Naive thymus-derived CD4-positive, alpha-beta T cell (primary cell): ENCODE data around the gene FBRS. TPM values are rescaled to one million over a fixed set of nuclear protein-coding genes. Genes with fewer than 3 reads are reported as not detected.
"Not testable (repeated sequence)": the region's sequence is repeated elsewhere in the genome, so short reads cannot be mapped to it uniquely, and the experiment has no call there.

Experiments used
- ATAC-seq: fragments of 150-1000 bp; cut with Tn5 transposase; 2 replicates; pipeline ENCODE4 v1.10.0; 2021; ENCODE audit warnings: mild to moderate bottlenecking, moderate library complexity
- CTCF ChIA-PET: fragments of 350-600 bp; sonication (Branson Sonifier 250); formaldehyde crosslinking; loops from one replicate; lab custom pipeline; 2021; ENCODE audit warnings: antibody characterized with exemption; lab: Charles Lee
- POLR2A ChIA-PET: fragments of 350-600 bp; sonication (Branson Sonifier 250); formaldehyde crosslinking; loops from one replicate; lab custom pipeline; 2021; ENCODE audit warnings: antibody characterized with exemption, inconsistent platforms; lab: Charles Lee
- DNase-seq, 9 donors: peaks; one replicate each; pipeline versions ENCODE4 v3.0.0 to v3.0.0-alpha.2; 2020 to 2022; ENCODE audit warnings: mixed read lengths in 1 of 9
- H3K27ac ChIP-seq: one replicate; pipeline ENCODE4 v1.7.0; 2013; ENCODE audit warnings: mild to moderate bottlenecking, low read depth, low read length, moderate library complexity
- H3K27me3 ChIP-seq, 2 donors: one replicate each; pipeline ENCODE4 v1.7.0; 2013; ENCODE audit warnings: low read length in 2 of 2, mild to moderate bottlenecking in 2 of 2, moderate library complexity in 2 of 2; ENCODE audit not compliant: control insufficient read depth in 2 of 2, insufficient read depth in 2 of 2
- H3K36me3 ChIP-seq, 3 experiments: 1 replicate in 2 of 3; 2 replicates in 1 of 3; pipeline ENCODE4 v1.7.0; 2013; ENCODE audit warnings: low read length in 3 of 3, mild to moderate bottlenecking in 3 of 3, moderate library complexity in 1 of 3; ENCODE audit not compliant: insufficient read depth in 3 of 3, control insufficient read depth in 2 of 3
- H3K4me1 ChIP-seq, 2 donors: one replicate each; pipeline ENCODE4 v1.7.0; 2013; ENCODE audit warnings: low read length in 2 of 2, mild to moderate bottlenecking in 2 of 2, moderate library complexity in 1 of 2; ENCODE audit not compliant: control insufficient read depth in 2 of 2, insufficient read depth in 2 of 2
- H3K4me3 ChIP-seq: 2 replicates; pipeline ENCODE4 v1.7.0; 2013; ENCODE audit warnings: mild to moderate bottlenecking, low read length
- H3K9me3 ChIP-seq, 3 experiments: 1 replicate in 2 of 3; 2 replicates in 1 of 3; pipeline ENCODE4 v1.7.0; 2013; ENCODE audit warnings: low read length in 3 of 3; ENCODE audit not compliant: control insufficient read depth in 2 of 3
- H3K27ac Mint-ChIP-seq, 9 donors: one replicate each; pipeline ENCODE4 v1.8.0; 2020 to 2022; ENCODE audit warnings: mixed read lengths in 9 of 9, mild to moderate bottlenecking in 8 of 9, moderate library complexity in 5 of 9, inconsistent platforms in 2 of 9
- H3K27me3 Mint-ChIP-seq, 5 donors: one replicate each; pipeline ENCODE4 v1.8.0; 2021 to 2022; ENCODE audit warnings: mixed read lengths in 5 of 5, mild to moderate bottlenecking in 1 of 5
- H3K36me3 Mint-ChIP-seq, 5 donors: one replicate each; pipeline ENCODE4 v1.8.0; 2020 to 2022; ENCODE audit warnings: mixed read lengths in 5 of 5, mild to moderate bottlenecking in 3 of 5, inconsistent platforms in 1 of 5
- H3K4me1 Mint-ChIP-seq, 7 donors: one replicate each; pipeline ENCODE4 v1.8.0; 2020 to 2022; ENCODE audit warnings: mixed read lengths in 7 of 7, mild to moderate bottlenecking in 3 of 7, inconsistent platforms in 1 of 7
- H3K4me3 Mint-ChIP-seq, 10 donors: one replicate each; pipeline ENCODE4 v1.8.0; 2020 to 2022; ENCODE audit warnings: mild to moderate bottlenecking in 10 of 10, mixed read lengths in 10 of 10, moderate library complexity in 6 of 10, inconsistent platforms in 2 of 10
- H3K9me3 Mint-ChIP-seq, 11 donors: one replicate each; pipeline ENCODE4 v1.8.0; 2020 to 2022; ENCODE audit warnings: mixed read lengths in 11 of 11, mild to moderate bottlenecking in 4 of 11, inconsistent platforms in 1 of 11, moderate library complexity in 1 of 11
- intact Hi-C, 2 donors: fragments of 100-400 bp; cut with micrococcal nuclease; formaldehyde crosslinking; loops; one replicate each; pipeline ENCODE4 v1.15.1; 2023
- polyA plus RNA-seq, 2 donors: library from polyadenylated mRNA; unstranded; fragments of 300-500 nt; fragmentation: Illumina TruSeq; gene quantifications; one replicate each; pipeline ENCODE4 v1.2.3, GENCODE V29; 2021
- total RNA-seq, 6 experiments: library from RNA in 5 of 6; stranded (reverse) in 5 of 6; gene quantifications; 1 replicate in 5 of 6; 2 replicates in 1 of 6; pipeline ENCODE4 v1.2.3 and lab custom pipeline; 2021 to 2026

Gene FBRS
- total and polyA plus RNA-seq, 7 experiments from 2014 or later: 2.6 to 174 (median 158) TPM

- Histone ChIP-seq H3K36me3 (no peaks in the 10 kb centered on the region), H3K27ac (no peak overlapping the region), H3K4me1 (no peaks in the 10 kb centered on the region), H3K27me3 (no peaks in the 10 kb centered on the region), H3K4me3 (no peak overlapping the region), H3K9me3 (no peaks in the 10 kb centered on the region)
- H3K4me3 Mint-ChIP-seq: no peak overlapping the region
- H3K36me3 Mint-ChIP-seq: no peaks in the 10 kb centered on the region
- H3K27ac Mint-ChIP-seq: no peak overlapping the region
- peaks cover 4 to 16% (median 6%) of the 10 kb centered on the region in 7 donors for H3K4me1 Mint-ChIP-seq
- ATAC-seq: no peak
- H3K27me3 Mint-ChIP-seq: peaks cover 0 to 15% (median 0%) of the 10 kb centered on the region in 5 donors
- no peaks in the 10 kb centered on the region for H3K9me3 Mint-ChIP-seq
- CTCF ChIA-PET: interaction anchor here (0.5 to 1.3 kb wide), 2 partner anchors 67 to 196 kb away, joined by 3 read pairs; partner anchors contain the start of gene DCTPP1
- intact Hi-C loops: no loop called here
- POLR2A ChIA-PET: interaction anchor here (0.7 to 1.1 kb wide), 2 partner anchors 16 to 189 kb away, joined by 3 to 5 read pairs; partner anchors contain the start of gene ZNF689
- DNase-seq: no peak
Observed at GRCh38 chr16:30626236-30626635, 32.0 kb upstream of the FBRS start.

DNA sequence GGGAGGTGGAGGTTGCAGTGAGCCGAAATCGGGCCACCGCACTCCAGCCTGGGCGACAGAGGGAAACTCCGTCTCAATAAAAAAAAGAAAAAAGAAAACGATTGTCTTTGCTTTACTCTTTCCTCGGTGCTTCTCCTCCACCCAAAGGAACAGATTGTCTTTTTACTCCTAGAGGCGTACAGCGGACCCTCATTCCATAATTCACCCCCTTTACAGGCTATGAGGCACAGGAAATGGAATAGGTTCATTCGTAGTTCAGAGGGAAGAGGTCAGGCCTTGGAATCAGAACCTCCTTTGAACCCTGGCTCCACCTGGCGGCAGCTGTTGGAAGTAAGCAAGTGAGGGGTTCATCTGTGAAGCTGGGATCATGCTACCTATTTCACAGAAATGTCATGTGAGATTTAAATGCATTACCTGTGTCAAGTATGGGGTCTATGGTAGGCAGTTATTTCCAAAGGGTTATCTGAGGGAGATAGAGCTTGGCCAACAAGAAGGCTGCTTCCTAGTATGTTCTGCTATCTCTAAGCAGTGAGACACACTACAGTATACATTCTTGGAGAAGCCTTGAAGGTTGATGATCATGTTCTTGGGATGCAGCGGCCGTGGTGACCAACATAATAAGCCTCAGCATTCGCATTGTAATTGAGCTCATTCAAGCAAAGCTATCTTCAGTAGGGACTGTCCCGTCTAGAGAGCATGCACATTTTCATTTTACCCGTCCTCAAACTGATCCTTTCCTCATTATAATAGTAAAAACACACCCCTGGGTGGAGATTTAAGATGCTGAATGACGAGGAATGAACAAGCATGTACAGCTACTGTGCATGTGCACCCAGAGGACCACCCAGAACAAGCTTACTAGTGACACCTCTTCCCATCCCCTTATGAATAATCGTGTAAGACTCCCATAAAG lies 29.3 kb upstream of the FBRS start:
- H3K27ac Mint-ChIP-seq: peak overlapping the region in 8 of 9 donors; percentile 58 to 89 (median 80)
- ChIA-PET POLR2A (interaction anchor here (0.6 to 1.5 kb wide), 12 partner anchors 15 to 574 kb away, joined by 3 to 6 read pairs (median 4); partner anchors contain the start of genes DCTPP1, FBRS, ZNF688 and ZNF689), CTCF (interaction anchor here (0.6 to 2.9 kb wide), 23 partner anchors 8 to 517 kb away, joined by 3 to 14 read pairs (median 4); partner anchors contain the start of genes DCTPP1, FBRS, PRR14 and ZNF688)
- peaks cover 0 to under 1% (median 0%) of the 10 kb centered on the region in 5 donors for H3K27me3 Mint-ChIP-seq
- no peaks in the 10 kb centered on the region for H3K36me3 Mint-ChIP-seq
- peaks cover 4 to 12% (median 8%) of the 10 kb centered on the region in 7 donors for H3K4me1 Mint-ChIP-seq
- intact Hi-C loops: loop anchor here (1.0 to 2.0 kb wide), 9 partner anchors 19 to 586 kb away; partner anchors contain the start of genes DCTPP1 (in 1 of the 2), FBRS (in 1 of the 2), SEPHS2 (in 1 of the 2) and ZNF689 (in 1 of the 2)
- peak; percentile 97 for ATAC-seq
- H3K9me3 ChIP-seq: no peaks in the 10 kb centered on the region
- H3K36me3 ChIP-seq: no peaks in the 10 kb centered on the region
- H3K4me1 ChIP-seq: peaks cover 0 to 3% of the 10 kb centered on the region in 2 donors
- H3K27me3 ChIP-seq: no peaks in the 10 kb centered on the region
- peak overlapping the region; percentile 51 for H3K4me3 ChIP-seq
- H3K4me3 Mint-ChIP-seq: peak overlapping the region; percentile 58 to 85 (median 72)
- no peaks in the 10 kb centered on the region for H3K9me3 Mint-ChIP-seq
- peak overlapping the region; percentile 60 for H3K27ac ChIP-seq
- DNase-seq: peak; percentile 64 to 89 (median 80)

DNA sequence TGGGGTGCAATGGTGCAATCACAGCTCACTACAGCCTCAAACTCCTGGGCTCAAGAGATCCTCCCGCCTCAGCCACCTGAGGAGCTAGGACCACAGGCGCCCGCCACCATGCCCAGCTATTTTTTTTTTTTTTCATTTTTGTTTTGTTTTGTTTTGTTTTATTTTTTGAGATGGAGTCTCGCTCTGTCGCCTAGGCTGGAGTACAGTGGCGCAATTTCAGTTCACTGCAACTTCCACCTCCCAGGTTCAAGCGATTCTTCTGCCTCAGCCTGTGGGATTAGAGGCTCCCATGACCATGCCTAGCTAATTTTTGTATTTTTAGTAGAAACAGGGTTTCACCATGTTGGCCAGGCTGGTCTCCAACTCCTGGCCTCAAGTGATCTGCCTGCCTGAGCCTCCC lies 25.8 kb upstream of the FBRS start:
- intact Hi-C loops: loop anchor here in 1 of 2 donors (5.0 kb wide), 1 partner anchor 185 kb away; the partner anchor contains the start of gene SEPHS2
- H3K4me3 Mint-ChIP-seq, H3K9me3 Mint-ChIP-seq: not testable (repeated sequence)

GRCh38 chr16:30633526-30633925 lies 24.7 kb upstream of the FBRS start:
- H3K27me3 ChIP-seq: no peaks in the 10 kb centered on the region
- H3K27ac Mint-ChIP-seq: peak overlapping the region; percentile 92 to 99 (median 98)
- no peaks in the 10 kb centered on the region for H3K36me3 Mint-ChIP-seq
- peak overlapping the region; percentile 86 to 99 (median 92) for H3K4me3 Mint-ChIP-seq
- H3K27me3 Mint-ChIP-seq: no peaks in the 10 kb centered on the region
- no peaks in the 10 kb centered on the region for H3K36me3 ChIP-seq
- H3K27ac ChIP-seq: peak overlapping the region; percentile 94
- H3K9me3 ChIP-seq: no peaks in the 10 kb centered on the region
- H3K4me1 Mint-ChIP-seq: peaks cover 10 to 25% (median 20%) of the 10 kb centered on the region in 7 donors
- ATAC-seq (no peak), DNase-seq (no peak)
- ChIA-PET POLR2A (interaction anchor here (0.5 to 1.8 kb wide), 15 partner anchors 14 to 568 kb away, joined by 3 to 10 read pairs (median 3); partner anchors contain the start of genes CORO1A, PRR14, ZNF689 and ZNF764), CTCF (interaction anchor here (0.6 kb wide), 1 partner anchor 156 kb away, joined by 4 read pairs; no protein-coding TSS in a partner anchor)
- intact Hi-C loops: loop anchor here in 1 of 2 donors (5.0 kb wide), 1 partner anchor 186 kb away; the partner anchor contains the start of gene SEPHS2
- peak overlapping the region; percentile 68 for H3K4me3 ChIP-seq
- peaks cover 4 to 7% of the 10 kb centered on the region in 2 donors for H3K4me1 ChIP-seq
- no peaks in the 10 kb centered on the region for H3K9me3 Mint-ChIP-seq

More for the DNA sequence above, 25.8 kb upstream of the FBRS start:
- H3K27me3 ChIP-seq, ATAC-seq, H3K4me1 ChIP-seq, H3K27ac Mint-ChIP-seq, H3K36me3 ChIP-seq, H3K27me3 Mint-ChIP-seq, H3K9me3 ChIP-seq, DNase-seq, H3K36me3 Mint-ChIP-seq, H3K27ac ChIP-seq, H3K4me3 ChIP-seq: not testable (repeated sequence)
- POLR2A ChIA-PET: interaction anchor here (0.6 to 1.3 kb wide), 8 partner anchors 18 to 202 kb away, joined by 3 to 6 read pairs (median 3); partner anchors contain the start of genes DCTPP1 and PRR14
- H3K4me1 Mint-ChIP-seq: peaks cover 10 to 28% (median 22%) of the 10 kb centered on the region in 7 donors
- CTCF ChIA-PET: interaction anchor here (0.6 kb wide), 2 partner anchors 102 to 173 kb away, joined by 3 to 5 read pairs; no protein-coding TSS in a partner anchor

DNA sequence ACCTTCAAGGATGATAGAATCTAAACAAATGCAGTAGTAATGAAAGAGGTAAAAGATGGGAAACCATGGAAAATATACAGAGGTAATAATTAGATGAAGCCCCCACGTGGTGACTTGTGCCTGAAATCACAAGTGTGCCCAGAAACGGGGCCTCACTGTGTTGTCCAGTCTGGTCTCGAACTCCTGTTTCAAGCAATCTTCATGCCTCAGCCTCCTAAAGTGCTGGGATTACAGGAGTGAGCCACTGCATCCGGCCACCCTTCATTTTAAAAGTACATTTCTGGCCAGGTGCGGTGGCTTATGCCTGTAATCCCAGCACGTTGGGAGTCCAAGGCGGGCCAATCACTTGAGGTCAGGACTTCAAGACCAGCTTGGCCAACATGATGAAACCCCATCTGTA lies 21.6 kb upstream of the FBRS start:
- no peaks in the 10 kb centered on the region for H3K9me3 Mint-ChIP-seq
- intact Hi-C loops: no loop called here

GRCh38 chr16:30637139-30637538 lies 21.1 kb upstream of the FBRS start:
- H3K9me3 Mint-ChIP-seq, H3K36me3 ChIP-seq, H3K27me3 ChIP-seq, H3K4me3 ChIP-seq, ATAC-seq, intact Hi-C loops, H3K27me3 Mint-ChIP-seq, H3K27ac Mint-ChIP-seq, H3K36me3 Mint-ChIP-seq, H3K27ac ChIP-seq, H3K9me3 ChIP-seq, DNase-seq, H3K4me3 Mint-ChIP-seq, H3K4me1 ChIP-seq: not testable (repeated sequence)
- POLR2A ChIA-PET: interaction anchor here (0.6 to 0.8 kb wide), 2 partner anchors 229 to 268 kb away, joined by 3 read pairs; no protein-coding TSS in a partner anchor
- CTCF ChIA-PET: interaction anchor here (0.6 to 1.3 kb wide), 3 partner anchors 8 to 595 kb away, joined by 3 to 6 read pairs (median 3); no protein-coding TSS in a partner anchor
- peaks cover 6 to 18% (median 16%) of the 10 kb centered on the region in 7 donors for H3K4me1 Mint-ChIP-seq

More for the DNA sequence above, 21.6 kb upstream of the FBRS start:
- POLR2A ChIA-PET: interaction anchor here (0.6 to 2.0 kb wide), 4 partner anchors 13 to 267 kb away, joined by 3 to 6 read pairs (median 4); no protein-coding TSS in a partner anchor
- Histone ChIP-seq H3K27ac (no peak overlapping the region), H3K36me3 (no peaks in the 10 kb centered on the region), H3K9me3 (no peaks in the 10 kb centered on the region), H3K4me3 (no peak overlapping the region), H3K4me1 (peaks cover 4 to 7% of the 10 kb centered on the region in 2 donors), H3K27me3 (no peaks in the 10 kb centered on the region)
- Mint-ChIP-seq H3K4me3 (no peak overlapping the region), H3K27ac (peak overlapping the region in 1 of 9 donors; percentile 2), H3K4me1 (peaks cover 6 to 18% (median 16%) of the 10 kb centered on the region in 7 donors), H3K36me3 (no peaks in the 10 kb centered on the region), H3K27me3 (no peaks in the 10 kb centered on the region)
- DNase-seq (no peak), ATAC-seq (no peak)
- CTCF ChIA-PET: interaction anchor here (1.1 kb wide), 1 partner anchor 594 kb away, joined by 3 read pairs; no protein-coding TSS in a partner anchor
